Testis (tissue), 2 donors: ENCODE data around the gene PCDHGC4.

Source experiments
- CTCF ChIP-seq, 3 experiments: fragments of 450-650 bp in 2 of 3; fragments of 200-600 bp in 1 of 3; sonication (generic) in 1 of 3; IDR thresholded peaks; one replicate each; pipeline ENCODE4 v1.5.1; 2016 to 2019; ENCODE audit warnings: antibody characterized with exemption in 3 of 3, mild to moderate bottlenecking in 2 of 3, moderate library complexity in 1 of 3
- POLR2A ChIP-seq: fragments of 450-650 bp; IDR thresholded peaks from one replicate; pipeline ENCODE4 v1.6.1; 2017; ENCODE audit warnings: antibody characterized with exemption, mild to moderate bottlenecking, moderate library complexity

GRCh38 chr5:141496038-141496437 lies 11.2 kb downstream of the PCDHGC4 start:
- TF ChIP-seq CTCF (IDR thresholded peaks at IDR 0.05) (no peak), POLR2A (no peak)
